ENCODE data around the gene NKTR.

NKTR gene

GRCh38 chr3:42635111-42635510 is 34.6 kb downstream of the NKTR start:
- peak; percentile 17 for TF ChIP-seq CTCF (IDR thresholded peaks at IDR 0.05; ENCODE audit: extremely low read depth, insufficient read depth, missing control alignments)
- no peak for DNase-seq (ENCODE audit: low spot score)
- in situ Hi-C loops (cut with MboI; ENCODE audit: low pct_unique_long_range_greater_than_20kb, low sequenced_read_pairs, unreplicated experiment): no loop called here

- in situ Hi-C loops (cut with MboI; ENCODE audit: low pct_unique_long_range_greater_than_20kb, low sequenced_read_pairs, unreplicated experiment): no loop called here
- no peak for TF ChIP-seq CTCF (IDR thresholded peaks at IDR 0.05; ENCODE audit: extremely low read depth, insufficient read depth, missing control alignments)
- no peak for DNase-seq (ENCODE audit: low spot score)
Observed at GRCh38 chr3:42637001-42637400, 36.5 kb downstream of the NKTR start.

GRCh38 chr3:42638339-42638842 is 37.9 kb downstream of the NKTR start:
- in situ Hi-C loops (cut with MboI; ENCODE audit: low pct_unique_long_range_greater_than_20kb, low sequenced_read_pairs, unreplicated experiment): no loop called here
- no peak for TF ChIP-seq CTCF (IDR thresholded peaks at IDR 0.05; ENCODE audit: extremely low read depth, insufficient read depth, missing control alignments)
- no peak for DNase-seq (ENCODE audit: low spot score)

GRCh38 chr3:42639192-42639591 is 38.7 kb downstream of the NKTR start:
- TF ChIP-seq CTCF (IDR thresholded peaks at IDR 0.05; ENCODE audit: extremely low read depth, insufficient read depth, missing control alignments): no peak
- DNase-seq (ENCODE audit: low spot score): no peak
- in situ Hi-C loops (cut with MboI; ENCODE audit: low pct_unique_long_range_greater_than_20kb, low sequenced_read_pairs, unreplicated experiment): no loop called here

- TF ChIP-seq CTCF (IDR thresholded peaks at IDR 0.05; ENCODE audit: extremely low read depth, insufficient read depth, missing control alignments): no peak
- in situ Hi-C loops (cut with MboI; ENCODE audit: low pct_unique_long_range_greater_than_20kb, low sequenced_read_pairs, unreplicated experiment): no loop called here
- DNase-seq (ENCODE audit: low spot score): no peak
Observed at GRCh38 chr3:42640129-42640528, 39.6 kb downstream of the NKTR start.

- DNase-seq (ENCODE audit: low spot score): no peak
- TF ChIP-seq CTCF (IDR thresholded peaks at IDR 0.05; ENCODE audit: extremely low read depth, insufficient read depth, missing control alignments): no peak
- in situ Hi-C loops (cut with MboI; ENCODE audit: low pct_unique_long_range_greater_than_20kb, low sequenced_read_pairs, unreplicated experiment): no loop called here
Observed at GRCh38 chr3:42640771-42641370, 40.4 kb downstream of the NKTR start.

Data from GM13977 (cell line).